ENCODE results near the gene TMEM60. TPM values are rescaled to one million over a fixed set of nuclear protein-coding genes. Genes with fewer than 3 reads are reported as not detected.

TMEM60 gene
- total and polyA plus RNA-seq, 2 of the 13 experiments (the other 11 are each of a cell fraction or from before 2014, with no cell fraction given): 25.6 to 27.7 TPM

DNA sequence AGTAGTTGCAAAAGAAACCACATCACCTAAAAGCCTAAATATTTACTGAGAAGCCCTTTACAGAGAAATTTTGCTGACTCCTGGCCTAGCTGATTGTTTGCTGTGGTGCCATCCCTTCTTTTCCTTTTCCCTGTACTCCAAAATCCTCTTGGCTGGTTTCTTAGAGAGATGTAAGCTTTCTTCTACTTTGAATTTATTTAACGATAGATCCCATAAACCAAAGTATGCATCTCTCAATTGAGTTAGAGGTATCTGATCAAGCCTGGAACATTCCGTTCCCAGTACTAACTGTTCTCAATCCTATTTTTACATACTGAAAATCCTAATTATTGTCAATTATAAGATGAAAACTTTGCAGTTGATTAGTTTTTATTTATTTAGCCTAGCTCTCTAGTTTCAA, 6.3 kb downstream of the TMEM60 start:
- no peaks in the 10 kb centered on the region for H3K27me3 ChIP-seq (ENCODE audit: control insufficient read depth in 1 of 2, insufficient read depth in 2 of 2, low read length in 2 of 2)
- H3K4me1 ChIP-seq (ENCODE audit: insufficient read depth, low read length): peaks cover 11% of the 10 kb centered on the region
- POLR2A ChIA-PET: no interaction called here
- FAIRE-seq: no peak
- peaks cover 0 to 6% of the 10 kb centered on the region in 2 experiments; a peak in 3 of 5 replicates for H3K36me3 ChIP-seq (replicated peaks in 1 of 2; ENCODE audit: control insufficient read depth in 1 of 2, insufficient read depth in 2 of 2, low read length in 2 of 2)
- H2AFZ ChIP-seq (ENCODE audit: low read length): no peak overlapping the region
- 98% methylated on average over 2 of the region's 2 CpGs for WGBS (ENCODE audit: low lambda C conversion rate)
- no peak overlapping the region for H3K9ac ChIP-seq (ENCODE audit: insufficient read depth, low read depth, low read length)
- H3K4me2 ChIP-seq (ENCODE audit: low read depth, low read length): no peak overlapping the region
- peaks cover 16% of the 10 kb centered on the region for H3K79me2 ChIP-seq (ENCODE audit: insufficient read depth, low read length)
- no peak overlapping the region for H3K27ac ChIP-seq (ENCODE audit: extremely low read length, insufficient read depth, low read length)
- CTCF ChIA-PET (ENCODE audit: low intra/inter-chr PET ratio, low total read pairs): no interaction called here
- H4K20me1 ChIP-seq (ENCODE audit: insufficient read depth, low read length): no peaks in the 10 kb centered on the region; the same call in 1 of the 2 replicates
- TF ChIP-seq ZNF136 (CRISPR knock-in tag; IDR thresholded peaks at IDR 0.05; ENCODE audit: low read depth): no peak
- TF ChIP-seq ZKSCAN8 (CRISPR knock-in tag; IDR thresholded peaks at IDR 0.05; ENCODE audit: borderline replicate concordance): no peak
- TF ChIP-seq TEAD2 (CRISPR knock-in tag; IDR thresholded peaks at IDR 0.05): no peak
- TF ChIP-seq ZFP36L2 (CRISPR knock-in tag; IDR thresholded peaks at IDR 0.05): no peak
- TF ChIP-seq TGIF2 (CRISPR knock-in tag; IDR thresholded peaks at IDR 0.05): no peak
- TF ChIP-seq CREM (IDR thresholded peaks at IDR 0.05): no peak
- TF ChIP-seq CREM (CRISPR knock-in tag; IDR thresholded peaks at IDR 0.05): no peak
- no peak for TF ChIP-seq ZNF616 (CRISPR knock-in tag; IDR thresholded peaks at IDR 0.05; ENCODE audit: low read depth)
- no peak for TF ChIP-seq FOXM1 (CRISPR knock-in tag; IDR thresholded peaks at IDR 0.05)
- TF ChIP-seq MIER3 (CRISPR knock-in tag; IDR thresholded peaks at IDR 0.05; ENCODE audit: borderline replicate concordance): no peak
- no peak for TF ChIP-seq JUNB (CRISPR knock-in tag; IDR thresholded peaks at IDR 0.05; ENCODE audit: borderline replicate concordance)
- TF ChIP-seq RARA (CRISPR knock-in tag; IDR thresholded peaks at IDR 0.05): no peak
- no peak for TF ChIP-seq MBD4 (IDR thresholded peaks at IDR 0.05; ENCODE audit: borderline replicate concordance, low read length)
- no peak for TF ChIP-seq ZNF782 (CRISPR knock-in tag; IDR thresholded peaks at IDR 0.05; ENCODE audit: borderline replicate concordance)
- TF ChIP-seq FOXP1 (IDR thresholded peaks at IDR 0.05): no peak
- no peak for TF ChIP-seq FOXP1 (CRISPR knock-in tag; IDR thresholded peaks at IDR 0.05)
- BruUV-seq (replicated peaks): no TSS peak
- DNase-seq (ENCODE audit: low spot score): no peak
- H3K9me3 ChIP-seq (ENCODE audit: low read length): no peaks in the 10 kb centered on the region
- ATAC-seq: no peak
- in situ Hi-C loops (cut with HindIII; ENCODE audit: extremely low pct_ligation_motif_present, low pct_unique_long_range_greater_than_20kb): no loop called here
- intact Hi-C loops (cut with micrococcal nuclease; ENCODE audit: unreplicated experiment): no loop called here
- no peak overlapping the region for H3K4me3 ChIP-seq (replicated peaks in 1 of 3; ENCODE audit: insufficient read depth in 1 of 3, low read depth in 2 of 3, low read length in 3 of 3)

All from HepG2 (cell line).